GM11168 (cell line): ENCODE results near the gene ARPIN.
"Not testable (repeated sequence)": the region's sequence is repeated elsewhere in the genome, so short reads cannot be mapped to it uniquely, and the experiment has no call there.

Experiments used
- in situ Hi-C: fragments of 300-500 bp; cut with MboI; formaldehyde crosslinking; loops from one replicate; pipeline ENCODE4 v1.12.0; 2022; ENCODE audit warnings: low sequenced_read_pairs; ENCODE audit not compliant: unreplicated experiment

ARPIN gene

DNA sequence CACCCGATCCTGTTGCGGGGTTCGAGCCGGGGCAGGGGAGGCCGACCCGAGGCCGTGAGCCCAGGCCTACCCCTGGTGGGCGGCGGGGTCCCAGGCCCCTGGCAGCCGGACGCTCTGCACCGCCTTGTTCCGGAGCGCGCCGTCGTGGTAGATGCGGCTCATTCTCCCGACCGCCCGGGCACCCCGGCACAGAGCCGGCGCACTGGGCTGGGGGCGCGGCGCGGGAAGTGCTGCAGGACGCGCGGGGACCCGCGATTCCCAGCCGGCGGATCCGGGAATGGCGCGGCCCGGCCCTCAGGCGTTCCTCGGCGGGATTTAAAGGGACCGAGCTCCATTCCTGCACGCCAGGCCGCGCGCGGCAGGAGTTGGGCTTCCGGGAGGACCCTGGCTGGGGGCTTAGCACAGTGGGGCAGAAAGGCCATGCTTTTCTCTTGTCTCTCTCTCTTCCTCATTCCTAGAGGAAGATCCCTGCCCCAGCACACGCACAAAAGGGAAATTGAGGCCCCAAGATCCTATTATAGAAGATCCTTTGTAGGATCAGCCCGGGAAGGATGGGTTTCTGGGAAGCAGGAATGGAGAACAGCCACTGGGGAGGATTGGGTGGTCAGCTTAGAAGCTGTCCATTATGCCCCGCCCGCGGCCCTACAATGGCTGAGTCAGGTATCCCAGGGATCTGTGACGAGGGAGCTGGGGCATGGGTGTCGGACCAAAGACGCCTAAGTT is at the start of gene ARPIN:
ARPIN (minus strand) TSS at position 279 of the 723 bp plus-strand sequence; CDS start at position 162, 117 bp downstream.
- in situ Hi-C loops = no loop called here

DNA sequence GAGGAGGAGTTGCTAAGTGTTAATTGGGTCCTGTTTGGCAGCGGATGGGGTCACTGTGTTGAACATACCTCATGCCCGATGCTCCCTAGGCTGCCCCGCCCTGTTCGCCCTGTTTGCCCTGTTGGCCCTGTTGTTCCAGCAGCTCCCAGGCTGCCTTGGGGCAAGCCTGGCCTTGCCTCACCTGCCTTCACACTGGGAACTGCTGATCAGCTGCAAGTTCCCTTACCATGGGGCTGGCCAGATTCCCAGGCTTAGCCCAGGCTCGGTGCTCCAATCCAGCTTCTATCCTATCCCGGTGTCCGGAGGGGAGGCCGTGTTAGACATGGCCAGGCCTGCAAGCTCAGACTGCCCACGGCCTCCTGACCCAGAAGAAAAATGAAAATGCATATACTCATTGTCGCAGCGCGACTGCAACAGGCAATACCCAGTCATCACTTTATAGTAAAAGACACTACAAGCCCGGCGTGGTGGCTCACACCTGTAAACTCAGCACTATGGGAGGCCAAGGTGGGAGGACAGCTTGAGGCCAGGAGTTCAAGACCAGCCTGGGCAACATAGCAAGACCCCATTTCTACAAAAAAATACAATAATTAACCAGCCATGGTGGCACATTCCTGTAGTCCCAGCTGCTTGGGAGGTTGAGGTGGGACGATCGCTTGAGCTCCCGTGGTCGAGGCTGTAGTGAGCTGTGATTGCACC is 45.5 kb upstream of the ARPIN start:
- in situ Hi-C loops = no loop called here

DNA sequence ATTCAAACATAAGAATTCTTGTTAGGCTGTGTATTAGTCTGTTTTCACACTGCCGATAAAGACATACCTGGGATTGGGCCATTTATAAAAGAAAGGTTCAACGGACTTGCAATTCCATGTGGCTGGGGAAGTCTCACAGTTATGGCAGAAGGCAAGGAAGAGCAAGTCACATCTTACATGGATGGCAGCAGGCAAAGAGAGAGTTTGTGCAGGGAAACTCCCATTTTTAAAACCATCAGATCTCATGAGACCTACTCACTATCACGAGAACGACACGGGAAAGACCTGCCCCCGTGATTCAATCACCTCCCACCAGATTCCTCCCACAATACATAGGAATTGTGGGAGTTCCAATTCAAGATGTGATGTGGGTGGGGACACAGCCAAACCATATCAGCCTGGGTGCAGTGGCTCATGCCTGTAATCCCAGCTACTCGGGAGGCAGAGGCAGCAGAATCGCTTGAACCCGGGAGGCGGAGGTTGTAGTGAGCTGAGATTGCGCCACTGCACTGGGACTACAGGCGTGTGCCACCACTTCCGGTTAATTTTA is 42.8 kb upstream of the ARPIN start:
- in situ Hi-C loops = not testable (repeated sequence)

DNA sequence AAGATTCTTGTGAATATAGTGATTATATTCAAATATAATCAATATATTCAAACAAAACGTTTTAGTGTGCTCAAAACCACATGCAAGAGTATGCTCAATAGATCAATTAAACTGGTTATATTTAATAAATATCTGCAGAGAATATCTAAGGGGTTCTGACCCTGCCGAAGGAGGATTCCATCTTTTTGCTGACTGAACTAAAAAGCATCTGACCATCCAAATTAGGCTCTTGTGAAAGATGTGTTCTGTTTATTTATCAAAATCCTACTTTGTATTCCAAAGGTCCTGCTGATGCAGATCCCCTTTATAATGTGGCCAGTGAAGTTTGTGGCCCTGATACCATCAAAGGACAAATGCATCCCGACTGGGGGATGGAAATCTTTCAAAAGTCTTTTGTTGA is 41.8 kb upstream of the ARPIN start:
- in situ Hi-C loops = no loop called here

DNA sequence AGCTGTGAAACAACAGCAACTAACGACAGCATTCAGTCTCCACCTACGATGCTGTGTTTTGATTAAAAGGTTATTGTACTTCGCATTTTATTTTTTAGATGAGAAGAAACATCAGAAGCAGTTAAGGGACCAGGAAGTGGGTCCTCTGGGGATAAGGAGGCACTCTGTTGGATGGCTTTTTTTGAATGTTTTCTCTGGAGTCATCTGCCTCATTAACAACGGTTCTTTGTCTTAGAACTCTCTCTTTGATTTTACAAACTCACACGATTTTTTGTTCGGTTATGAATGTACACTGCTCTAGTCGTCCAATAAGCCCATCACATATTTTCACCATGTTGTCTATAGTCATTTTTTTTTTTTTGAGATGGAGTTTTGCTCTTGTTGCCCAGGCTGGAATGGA is 36.0 kb upstream of the ARPIN start:
- in situ Hi-C loops = no loop called here

DNA sequence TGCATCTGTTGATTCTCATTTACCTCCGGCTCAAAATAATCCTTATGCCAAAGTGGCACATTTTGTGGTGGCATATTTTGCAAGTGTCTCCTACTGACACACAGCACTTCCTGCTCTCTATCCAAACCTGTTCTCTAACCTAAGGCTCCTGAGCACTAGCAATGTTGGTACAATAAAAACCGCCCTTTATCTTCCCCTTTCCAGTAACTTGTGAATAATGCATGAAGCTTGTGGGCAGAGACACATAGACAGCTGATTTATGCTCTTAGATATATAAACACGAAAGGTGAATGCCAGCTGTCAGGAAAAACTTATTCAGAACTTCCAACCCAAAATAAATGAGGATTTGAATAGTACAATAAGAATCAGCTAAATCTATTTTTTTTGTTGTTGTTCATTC is 34.6 kb upstream of the ARPIN start:
- in situ Hi-C loops = no loop called here

DNA sequence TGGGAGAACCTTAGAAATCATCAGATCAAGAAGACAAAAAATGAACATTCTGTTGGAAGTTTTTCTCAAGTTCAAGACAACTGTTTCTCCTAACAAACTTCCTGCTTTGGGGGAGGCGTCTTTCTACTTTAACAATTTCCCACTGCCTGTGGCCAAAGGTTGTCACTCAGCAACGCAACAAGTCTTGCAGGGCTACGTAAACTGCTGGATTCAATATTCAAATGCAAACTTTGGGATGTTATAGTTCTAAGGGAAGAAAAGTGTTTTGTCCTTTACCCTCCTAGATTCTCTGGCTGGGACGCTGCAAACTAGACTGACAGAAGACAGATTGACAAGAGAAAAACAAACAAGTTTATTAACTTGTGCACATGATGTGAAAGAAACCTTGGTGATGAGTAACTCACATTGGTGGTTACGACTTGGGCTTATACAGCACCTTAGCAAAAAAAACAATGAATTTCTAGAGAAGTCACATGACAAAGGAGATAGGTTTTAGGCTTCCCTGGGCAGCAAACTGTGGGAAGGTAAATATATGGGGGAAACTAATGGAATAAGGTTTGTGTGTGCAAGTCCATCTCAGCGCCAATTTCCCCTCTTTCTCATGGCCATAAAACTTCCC is 34.0 kb upstream of the ARPIN start:
- in situ Hi-C loops = no loop called here

DNA sequence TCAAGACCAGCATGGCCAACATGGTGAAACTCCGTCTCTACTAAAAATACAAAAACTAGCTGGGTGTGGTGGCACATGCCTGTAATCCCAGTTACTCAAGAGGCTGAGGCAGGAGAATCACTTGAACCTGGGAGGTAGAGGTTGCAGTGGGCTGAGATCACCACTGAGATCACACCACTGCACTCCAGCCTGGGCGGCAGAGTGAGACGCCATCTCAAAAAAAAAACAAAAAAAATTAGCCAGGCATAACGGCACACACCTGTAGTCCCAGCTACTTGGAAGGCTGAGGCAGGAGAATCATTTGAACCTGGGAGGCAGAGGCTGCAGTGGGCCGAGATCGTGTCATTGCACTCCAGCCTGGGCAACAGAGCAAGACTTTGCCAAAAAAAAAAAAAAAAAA is 31.0 kb upstream of the ARPIN start:
- in situ Hi-C loops = not testable (repeated sequence)

DNA sequence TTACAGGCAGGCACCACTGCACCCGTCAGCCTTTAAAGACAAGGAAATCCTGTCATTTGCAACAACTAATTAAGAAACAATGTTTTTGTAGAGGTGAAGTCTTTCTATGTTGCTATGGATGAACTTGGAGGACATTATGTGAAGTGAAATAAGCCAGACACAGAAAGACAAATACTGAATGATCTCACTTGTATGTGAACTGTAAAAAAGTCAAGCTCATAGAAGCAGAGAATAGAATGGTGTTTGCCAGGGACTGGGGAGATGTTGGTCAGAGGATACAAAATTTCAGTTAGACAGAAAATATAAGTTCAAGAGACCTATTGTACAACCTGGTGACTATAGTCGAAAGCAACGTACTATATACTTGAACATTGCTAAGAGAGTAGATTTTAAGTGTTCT is 27.2 kb upstream of the ARPIN start:
- in situ Hi-C loops = no loop called here

DNA sequence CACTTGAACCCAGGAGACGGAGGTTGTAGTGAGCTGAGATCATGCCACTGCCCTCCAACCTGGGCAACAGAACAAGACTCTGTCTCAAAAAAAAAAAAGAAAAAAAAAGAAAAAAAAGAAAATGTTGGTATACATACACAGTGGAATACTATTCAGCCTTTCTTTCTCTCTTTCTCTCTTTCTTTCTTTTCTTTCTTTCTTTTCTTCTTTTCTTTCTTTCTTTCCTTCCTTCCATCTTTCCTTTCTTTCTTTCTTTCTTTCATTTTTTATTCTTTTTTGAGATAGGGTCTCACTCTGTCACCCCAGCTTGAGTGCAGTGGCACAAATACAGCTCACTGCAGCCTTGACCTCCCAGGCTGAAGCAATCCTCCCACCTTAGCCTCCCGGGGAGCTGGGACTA is 26.6 kb upstream of the ARPIN start:
- in situ Hi-C loops = not testable (repeated sequence)

DNA sequence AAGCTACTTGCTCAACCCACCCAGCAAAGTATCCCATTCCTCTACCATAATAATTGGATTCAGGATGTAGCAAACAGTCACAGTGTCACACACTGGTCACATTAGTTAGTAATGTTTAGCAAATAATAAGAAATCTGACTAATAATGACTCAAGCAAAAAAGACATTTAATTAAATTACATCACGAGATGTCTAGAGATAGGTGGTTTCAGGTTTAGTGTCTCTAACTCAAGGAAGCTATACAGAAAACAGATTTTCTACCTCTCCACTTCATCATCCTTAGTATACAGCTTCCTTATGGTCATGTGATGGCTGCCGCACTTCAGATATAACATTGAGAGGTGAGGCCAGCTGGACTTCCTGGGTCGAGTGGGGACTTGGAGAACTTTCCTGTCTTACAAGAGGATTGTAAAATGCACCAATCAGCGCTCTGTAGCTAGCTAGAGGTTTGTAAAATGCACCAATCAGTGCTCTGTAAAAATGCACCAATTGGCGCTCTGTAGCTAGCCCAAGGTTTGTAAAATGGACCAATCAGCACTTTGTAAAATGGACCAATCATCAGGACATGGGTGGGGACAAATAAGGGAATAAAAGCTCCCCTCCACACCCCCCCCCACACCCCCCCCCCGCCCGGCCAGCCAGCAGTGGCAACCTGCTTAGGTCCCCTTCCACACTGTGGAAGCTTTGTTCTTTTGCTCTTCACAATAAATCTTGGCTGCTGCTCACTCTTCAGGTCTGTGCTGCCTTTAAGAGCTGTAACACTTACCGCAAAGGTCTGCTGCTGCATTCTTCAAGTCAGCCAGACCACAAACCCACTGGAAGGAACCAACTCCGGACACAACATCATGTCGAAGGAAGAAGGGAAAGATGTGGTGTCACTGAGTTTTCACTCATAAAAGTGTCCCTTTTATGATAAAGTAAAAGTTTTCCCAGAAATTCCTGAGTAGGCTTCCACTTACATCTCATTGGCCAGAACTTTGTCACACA is 24.9 kb upstream of the ARPIN start:
- in situ Hi-C loops = no loop called here

DNA sequence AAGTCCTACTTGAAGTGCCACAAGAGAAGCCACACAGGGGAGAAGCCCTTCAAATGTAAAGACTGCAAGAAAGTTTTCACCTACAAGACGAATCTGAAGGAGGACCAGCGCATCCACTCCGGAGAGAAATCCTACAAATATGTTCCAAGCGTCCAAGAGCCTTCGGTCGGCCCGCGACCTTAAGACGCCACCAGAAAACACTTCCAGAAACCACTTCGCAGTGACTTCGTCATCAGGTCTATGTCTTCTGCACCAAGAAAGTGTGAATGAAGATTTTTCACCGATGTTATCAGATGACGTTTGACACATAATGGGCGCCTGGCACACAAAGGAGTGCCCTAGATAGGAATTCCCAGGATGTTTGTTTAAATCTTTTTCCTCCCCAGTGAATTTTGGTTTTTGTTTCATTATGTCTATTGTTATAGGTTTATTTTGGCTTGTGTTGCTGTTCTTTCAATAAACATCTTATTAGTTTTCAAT is 24.1 kb upstream of the ARPIN start:
- in situ Hi-C loops = no loop called here

DNA sequence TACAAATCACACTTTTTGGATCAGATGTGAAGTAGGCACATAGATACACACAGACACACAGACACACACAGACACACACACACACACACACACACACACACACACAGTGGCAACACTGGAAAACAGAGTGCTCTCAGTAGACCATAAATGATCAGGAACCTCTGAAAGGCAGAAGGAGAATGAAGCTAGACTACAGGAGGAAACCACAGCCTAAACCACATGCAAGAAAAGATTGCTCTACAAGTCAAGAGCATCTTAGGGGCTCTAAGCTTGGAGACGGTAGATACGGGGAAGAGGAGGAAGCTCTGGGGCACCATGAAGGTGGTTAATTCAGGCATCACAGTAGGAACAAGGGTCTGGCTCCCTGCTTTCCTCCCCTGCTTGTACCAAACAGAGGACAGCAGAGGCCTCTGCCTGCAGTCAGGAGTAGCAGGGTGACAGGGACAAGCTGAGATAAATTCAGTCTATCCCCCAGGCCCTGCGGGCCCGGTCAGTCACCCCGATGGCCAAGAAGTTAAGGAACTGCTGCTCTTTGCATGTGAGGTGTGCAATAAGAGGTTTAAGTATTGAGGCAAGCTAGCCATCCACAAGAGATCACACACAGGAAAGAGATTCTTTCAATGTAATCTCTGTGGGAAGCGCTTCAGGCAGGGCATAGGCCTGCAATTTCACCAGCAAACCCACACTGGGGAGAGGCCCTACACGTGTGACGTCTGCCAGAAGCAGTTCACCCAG is 23.5 kb upstream of the ARPIN start:
- in situ Hi-C loops = no loop called here

DNA sequence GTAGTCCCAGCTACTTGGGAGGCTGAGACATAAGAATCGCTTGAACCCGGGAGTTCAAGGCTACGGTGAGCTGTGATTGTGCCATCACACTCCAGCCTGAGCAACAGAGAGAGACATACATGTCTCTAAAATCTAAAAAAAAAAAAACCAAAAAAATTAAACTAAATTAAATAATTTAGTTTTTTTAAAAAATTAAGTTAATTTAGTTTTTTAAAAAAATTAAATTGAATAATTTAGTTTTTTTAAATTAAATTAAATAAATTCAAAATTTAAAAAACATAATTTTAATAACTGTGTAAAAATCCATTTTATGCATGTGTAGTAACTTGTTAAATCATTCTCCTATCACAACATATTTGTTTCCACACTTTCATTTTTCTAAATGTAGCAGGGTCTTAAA is 20.1 kb upstream of the ARPIN start:
- in situ Hi-C loops = no loop called here

DNA sequence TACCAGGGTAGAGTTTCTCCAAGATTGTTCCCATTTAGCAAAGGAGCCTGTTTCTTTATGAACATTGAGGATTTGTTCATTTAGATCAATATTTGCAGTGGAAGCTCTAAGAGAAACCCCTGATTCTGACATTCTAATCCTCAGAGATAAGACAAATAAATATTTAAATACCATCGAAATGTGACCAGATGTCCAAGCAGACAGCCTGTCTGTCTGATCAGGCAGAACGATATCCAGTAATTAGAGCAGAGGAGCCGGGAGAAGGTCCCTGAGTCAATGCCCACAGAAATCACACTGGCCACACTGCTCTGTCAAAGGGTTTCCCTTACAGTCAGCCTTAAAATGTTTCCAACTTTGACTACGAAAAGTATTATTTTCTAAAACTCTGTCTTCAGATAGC is 15.7 kb upstream of the ARPIN start:
- in situ Hi-C loops = no loop called here

DNA sequence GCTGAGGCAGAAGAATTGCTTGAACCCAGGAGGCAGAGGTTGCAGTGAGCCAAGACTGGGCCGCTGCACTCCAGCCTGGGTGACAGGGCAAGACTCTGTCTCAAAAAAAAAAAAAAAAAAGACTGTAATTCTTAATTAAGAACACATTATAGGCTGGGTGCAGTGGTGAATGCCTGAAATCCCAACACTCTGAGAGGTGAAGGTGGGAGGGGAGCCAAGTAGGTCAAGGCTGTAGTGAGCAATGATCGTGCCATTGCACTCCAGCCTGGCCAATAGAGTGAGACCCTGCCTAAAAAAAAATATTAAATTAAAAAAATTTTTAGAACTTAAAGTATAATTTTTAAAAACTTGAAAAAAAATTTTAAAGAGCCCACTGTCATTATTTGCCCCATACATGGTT is 13.4 kb upstream of the ARPIN start:
- in situ Hi-C loops = no loop called here

DNA sequence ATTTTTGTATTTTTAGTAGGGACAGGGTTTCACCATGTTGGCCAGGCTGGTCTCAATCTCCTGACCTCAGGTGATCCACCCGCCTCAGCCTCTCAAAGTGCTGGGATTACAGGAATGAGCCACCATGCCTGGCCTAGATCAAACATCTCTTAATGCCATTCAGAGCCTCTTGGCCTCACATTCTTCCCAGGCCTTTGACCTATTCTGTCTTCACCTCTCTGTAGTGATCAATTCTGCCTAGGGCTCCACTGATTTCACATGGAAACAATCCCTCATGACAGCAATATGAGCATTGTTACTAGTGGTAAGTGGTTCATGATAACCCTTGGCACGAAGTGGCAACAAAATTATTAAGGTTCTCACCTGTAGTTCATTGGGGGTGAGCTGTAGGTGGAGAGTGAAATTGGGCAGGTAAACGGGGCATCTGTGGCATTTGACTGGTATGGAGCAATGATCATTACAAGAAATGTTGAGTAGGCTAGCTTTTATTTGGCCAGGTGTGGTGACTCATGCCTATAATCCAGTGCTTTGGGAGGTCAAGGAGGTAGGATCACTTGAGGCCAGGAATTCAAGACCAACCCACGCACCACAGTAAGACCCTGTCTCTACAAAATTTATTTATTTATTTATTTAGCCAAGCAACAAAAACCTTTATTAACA is 4.8 kb upstream of the ARPIN start:
- in situ Hi-C loops = no loop called here

DNA sequence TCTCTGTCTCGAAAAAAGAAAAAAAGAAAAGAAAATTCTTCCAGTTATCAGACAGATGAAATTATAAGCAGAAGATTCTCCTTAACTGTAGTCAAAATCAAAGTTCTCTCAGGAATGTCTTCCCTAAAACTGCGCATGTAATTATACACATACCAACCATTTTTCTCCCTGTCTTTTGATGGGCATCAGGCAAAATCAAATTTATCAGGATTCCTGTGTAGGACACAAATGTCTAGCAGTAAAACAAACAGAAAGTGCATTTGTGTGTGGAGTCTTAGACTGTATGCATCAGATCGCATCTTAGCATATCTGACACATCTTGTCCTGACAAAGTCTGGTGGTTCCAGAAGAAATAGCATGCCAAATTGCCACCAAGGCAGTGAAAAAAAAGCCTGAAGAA is 3.9 kb upstream of the ARPIN start:
- in situ Hi-C loops = no loop called here

DNA sequence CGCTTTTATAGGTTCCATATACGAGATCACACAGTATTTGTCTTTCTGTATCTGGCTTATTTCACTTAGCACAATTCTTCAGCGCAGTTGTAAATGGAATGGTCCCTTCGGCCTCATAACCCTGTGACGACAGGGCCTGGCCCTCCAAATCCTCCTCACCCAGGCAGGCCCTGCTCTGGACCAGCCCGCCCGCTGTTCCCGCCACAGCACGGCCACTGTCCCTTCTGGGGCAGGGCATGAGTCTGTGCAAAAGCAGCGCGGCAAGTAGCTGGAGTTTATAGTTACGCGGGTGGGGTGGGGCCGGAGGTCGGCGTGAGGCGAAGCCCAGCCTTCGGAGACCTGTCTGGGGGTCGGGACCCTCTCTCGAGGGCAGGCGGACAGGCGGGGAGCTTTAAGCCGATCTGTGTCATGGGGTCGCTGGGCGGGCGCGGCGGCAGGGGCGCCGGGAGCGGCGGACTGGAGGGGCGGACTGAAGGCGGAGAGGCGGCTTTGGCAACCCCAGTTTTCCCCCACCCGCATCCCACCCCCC is 543 bp downstream of the ARPIN start:
- in situ Hi-C loops = no loop called here
